ENCODE measurements around the gene IPO4. TPM values are rescaled to one million over a fixed set of nuclear protein-coding genes. Genes with fewer than 3 reads are reported as not detected.
A peak's percentile ranks its signal among the peaks of the same experiment; 100 is the strongest.
"Not testable (repeated sequence)": the region's sequence is repeated elsewhere in the genome, so short reads cannot be mapped to it uniquely, and the experiment has no call there.

Gene IPO4
- total and polyA plus RNA-seq, 4 donors = 9.2 to 28.2 (median 21.1) TPM

DNA sequence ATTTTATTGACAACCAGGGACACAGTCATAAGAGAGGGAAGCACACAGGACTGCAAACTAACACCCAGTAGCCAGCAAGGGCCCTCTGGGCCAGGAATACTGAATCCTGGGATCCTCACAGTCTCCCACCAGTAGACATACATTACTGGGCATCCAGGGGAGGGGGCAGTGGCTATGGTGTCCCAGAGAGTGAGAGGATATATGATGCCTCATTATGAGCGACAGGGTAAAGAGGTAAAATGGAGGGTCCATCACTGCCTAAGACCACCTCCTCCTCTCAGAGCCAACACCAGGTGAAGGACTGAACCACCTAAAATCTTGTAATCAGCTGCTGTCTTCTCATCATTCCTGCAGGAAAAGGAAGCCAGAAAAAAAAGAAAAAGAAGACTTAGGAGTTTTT lies 28.3 kb upstream of the IPO4 start:
- DNase-seq (ENCODE audit: low read depth in 4 of 6, low spot score in 6 of 6); H3K4me3 ChIP-seq (ENCODE audit: low read depth, low read length); H3K9me3 ChIP-seq (ENCODE audit: control insufficient read depth, insufficient read depth, low read length); H3K27ac ChIP-seq (ENCODE audit: low read depth, low read length); H3K27me3 ChIP-seq (ENCODE audit: control insufficient read depth, insufficient read depth, low read length); H3K36me3 ChIP-seq (ENCODE audit: control insufficient read depth, insufficient read depth, low read length): not testable (repeated sequence)
- no CpG with 5 or more reads among the region's 1 CpG for WGBS (ENCODE audit: insufficient coverage)
- peaks cover 30% of the 10 kb centered on the region for H3K4me1 ChIP-seq (ENCODE audit: control insufficient read depth, insufficient read depth, low read length)

GRCh38 chr14:24216345-24216699 lies 27.7 kb upstream of the IPO4 start:
- Histone ChIP-seq H3K4me3 (ENCODE audit: low read depth, low read length) (peak overlapping the region; percentile 96), H3K27me3 (ENCODE audit: control insufficient read depth, insufficient read depth, low read length) (no peaks in the 10 kb centered on the region), H3K9me3 (ENCODE audit: control insufficient read depth, insufficient read depth, low read length) (no peaks in the 10 kb centered on the region), H3K4me1 (ENCODE audit: control insufficient read depth, insufficient read depth, low read length) (peaks cover 32% of the 10 kb centered on the region), H3K27ac (ENCODE audit: low read depth, low read length) (peak overlapping the region; percentile 94), H3K36me3 (ENCODE audit: control insufficient read depth, insufficient read depth, low read length) (peaks cover 5% of the 10 kb centered on the region)
- WGBS (ENCODE audit: insufficient coverage) = 83% methylated on average over 1 of the region's 2 CpGs
- DNase-seq (ENCODE audit: low read depth in 4 of 6, low spot score in 6 of 6) = no peak

DNA sequence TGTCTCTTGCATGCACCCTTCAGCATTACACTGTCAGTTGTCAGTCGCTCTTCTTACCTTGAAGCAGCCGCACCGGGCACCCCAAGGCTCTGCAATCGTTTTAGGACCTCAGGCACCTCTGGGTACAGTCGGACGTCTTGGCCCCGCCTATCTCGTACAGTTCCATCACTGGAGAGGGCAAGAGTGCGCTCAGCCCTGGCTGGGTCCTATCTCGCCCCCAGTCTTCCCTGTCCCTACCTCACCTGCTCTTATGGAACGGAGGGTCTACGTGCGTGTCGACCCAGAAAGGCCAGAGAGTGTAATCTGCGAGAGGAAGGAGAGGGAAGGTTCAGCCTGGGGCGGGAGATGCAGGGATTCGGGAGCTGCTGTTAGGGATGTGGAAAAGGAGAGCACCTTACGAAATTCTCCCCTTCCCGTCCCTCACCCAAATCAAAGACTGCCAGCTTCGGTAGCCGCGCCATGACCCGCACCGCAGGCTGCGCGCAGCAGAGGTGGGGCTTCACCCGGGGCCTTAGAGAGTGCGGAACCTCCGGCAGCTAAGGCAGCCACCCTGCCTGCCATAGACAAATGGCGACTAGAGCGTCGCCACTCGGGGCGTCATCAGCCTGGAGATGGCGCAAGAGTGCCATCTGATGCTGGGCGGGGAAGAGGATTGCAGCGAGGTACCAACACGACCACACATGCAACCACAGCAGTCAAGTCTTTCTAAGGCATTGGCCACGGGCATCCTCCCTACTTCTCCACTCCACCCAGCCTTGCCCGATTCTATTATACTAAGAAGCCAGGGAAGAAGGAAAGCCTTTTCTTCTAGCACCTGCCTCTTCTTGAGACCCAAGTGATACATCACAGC lies 27.1 kb upstream of the IPO4 start, which contains the start of gene MDP1:
TSS of gene MDP1 (minus strand) at position 572 of the 850 bp plus-strand sequence. CDS start at position 461, 111 bp downstream.
- H3K4me1 ChIP-seq (ENCODE audit: control insufficient read depth, insufficient read depth, low read length) = peaks cover 34% of the 10 kb centered on the region

DNA sequence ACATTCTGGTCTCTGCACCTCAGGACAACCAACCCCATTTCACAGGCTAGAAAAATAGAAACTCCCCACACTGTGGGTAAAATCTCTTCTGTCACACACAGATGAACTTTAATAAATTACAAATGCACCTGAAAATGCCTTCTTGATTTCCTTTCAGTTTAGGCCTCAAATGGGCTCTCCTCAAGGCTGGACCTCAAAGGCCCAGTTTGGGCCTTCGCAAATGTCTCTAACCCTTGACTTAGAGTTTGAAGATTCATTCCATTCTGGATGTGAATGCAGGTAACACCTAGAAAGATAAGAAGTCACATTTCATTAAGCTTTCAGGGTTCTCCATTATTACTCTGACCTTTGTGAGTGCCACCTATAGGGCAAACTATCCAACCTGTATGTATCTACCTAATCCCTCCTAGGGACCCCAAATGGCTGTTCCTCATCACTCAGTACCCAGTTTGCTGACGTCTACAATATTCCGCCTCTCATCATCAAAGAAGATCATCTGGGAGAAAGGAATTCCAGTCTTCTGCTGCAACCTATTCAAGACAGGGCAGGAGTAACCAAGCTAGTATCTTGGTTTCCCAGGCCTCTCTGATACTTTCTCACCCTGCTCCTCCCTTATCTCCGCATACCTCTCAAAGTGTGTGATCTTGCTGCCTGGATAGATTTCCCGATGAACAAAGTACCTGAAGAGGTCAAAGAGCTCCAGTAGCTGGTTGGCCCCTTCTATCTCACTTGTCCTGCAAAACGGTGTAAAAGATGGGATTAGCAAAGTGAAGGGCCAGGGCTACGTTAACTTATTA lies 25.4 kb upstream of the IPO4 start:
- Histone ChIP-seq H3K9me3 (ENCODE audit: control insufficient read depth, insufficient read depth, low read length) (no peaks in the 10 kb centered on the region), H3K27ac (ENCODE audit: low read depth, low read length) (peak overlapping the region; percentile 99), H3K27me3 (ENCODE audit: control insufficient read depth, insufficient read depth, low read length) (no peaks in the 10 kb centered on the region), H3K4me3 (ENCODE audit: low read depth, low read length) (peak overlapping the region; percentile 95), H3K4me1 (ENCODE audit: control insufficient read depth, insufficient read depth, low read length) (peaks cover 34% of the 10 kb centered on the region), H3K36me3 (ENCODE audit: control insufficient read depth, insufficient read depth, low read length) (peaks cover 23% of the 10 kb centered on the region)
- no peak for DNase-seq (ENCODE audit: low read depth in 4 of 6, low spot score in 6 of 6)
- 91% methylated on average over 4 of the region's 7 CpGs for WGBS (ENCODE audit: insufficient coverage)

More for the DNA sequence above, 27.1 kb upstream of the IPO4 start, which contains the start of gene MDP1:
- no peaks in the 10 kb centered on the region for H3K27me3 ChIP-seq (ENCODE audit: control insufficient read depth, insufficient read depth, low read length)
- peak within 1 kb of the TSS; percentile 96 for H3K4me3 ChIP-seq (ENCODE audit: low read depth, low read length)
- 0% methylated on average over 32 of the region's 40 CpGs for whole genome bisulfite sequencing (ENCODE audit: insufficient coverage)
- no peaks in the 10 kb centered on the region for H3K9me3 ChIP-seq (ENCODE audit: control insufficient read depth, insufficient read depth, low read length)
- H3K27ac ChIP-seq (ENCODE audit: low read depth, low read length) = peak within 1 kb of the TSS; percentile 94
- peak; percentile 70 to 98 (median 84) for DNase-seq (ENCODE audit: low read depth in 4 of 6, low spot score in 6 of 6)
- peaks cover 11% of the 10 kb centered on the region for H3K36me3 ChIP-seq (ENCODE audit: control insufficient read depth, insufficient read depth, low read length)

DNA sequence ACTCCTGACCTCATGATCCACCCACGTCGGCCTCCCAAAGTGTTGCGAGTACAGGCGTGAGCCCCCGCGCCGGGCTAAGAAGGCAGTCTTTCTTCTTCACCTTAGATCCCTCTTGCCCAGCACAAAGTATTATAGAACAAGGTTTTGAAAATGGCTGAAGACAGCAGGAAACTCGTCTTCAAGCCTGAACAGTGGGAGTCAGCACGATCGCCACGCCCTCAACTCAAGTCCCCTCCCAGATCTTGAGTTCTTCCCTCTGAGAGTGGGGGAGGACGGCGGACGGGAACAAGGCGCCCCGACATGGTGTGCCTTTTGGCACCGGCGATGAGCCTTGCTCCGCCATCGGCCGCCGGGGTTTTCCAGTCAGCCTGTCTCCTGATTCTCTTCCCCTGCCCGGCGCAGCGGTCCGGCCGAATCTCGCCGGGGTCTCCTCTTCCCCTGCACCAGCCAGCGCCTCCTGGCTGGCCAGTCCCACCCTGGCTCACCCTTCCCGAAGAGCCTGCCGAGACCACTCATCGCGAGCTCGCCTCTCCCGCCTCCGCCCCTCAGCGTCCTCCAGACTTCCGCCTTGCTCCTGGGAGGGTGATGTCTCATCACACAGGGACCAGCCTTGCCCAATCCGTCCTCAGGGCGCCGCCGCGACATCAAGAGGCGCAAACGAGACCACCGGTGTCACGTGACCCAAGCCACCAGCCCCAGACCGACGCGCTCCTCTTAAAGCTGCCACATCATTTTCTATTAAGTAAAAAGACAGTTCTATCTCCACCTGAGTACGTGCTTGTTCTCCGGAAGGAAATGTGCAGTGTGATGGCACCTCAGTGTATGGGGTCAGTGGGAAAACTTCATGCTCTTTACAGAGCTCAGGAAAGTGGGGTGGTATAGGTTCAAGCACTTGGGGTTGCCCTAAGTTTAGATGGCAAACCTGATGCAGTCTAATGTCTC lies 24.6 kb upstream of the IPO4 start, which contains the start of gene CHMP4A:
TSS of gene CHMP4A (minus strand) at position 565 of the 942 bp plus-strand sequence. CDS start at position 516, 49 bp downstream.
- Histone ChIP-seq H3K36me3 (ENCODE audit: control insufficient read depth, insufficient read depth, low read length) (peaks cover 30% of the 10 kb centered on the region), H3K27me3 (ENCODE audit: control insufficient read depth, insufficient read depth, low read length) (no peaks in the 10 kb centered on the region), H3K4me3 (ENCODE audit: low read depth, low read length) (peak within 1 kb of the TSS; percentile 95), H3K9me3 (ENCODE audit: control insufficient read depth, insufficient read depth, low read length) (no peaks in the 10 kb centered on the region), H3K4me1 (ENCODE audit: control insufficient read depth, insufficient read depth, low read length) (peaks cover 34% of the 10 kb centered on the region), H3K27ac (ENCODE audit: low read depth, low read length) (peak within 1 kb of the TSS; percentile 99)
- peak; percentile 89 to 99 (median 92) for DNase-seq (ENCODE audit: low read depth in 4 of 6, low spot score in 6 of 6)
- WGBS (ENCODE audit: insufficient coverage) = 0% methylated on average over 40 of the region's 53 CpGs

GRCh38 chr14:24211311-24211710 lies 22.7 kb upstream of the IPO4 start:
- WGBS (ENCODE audit: insufficient coverage) = 93% methylated on average over 6 of the region's 6 CpGs

DNA sequence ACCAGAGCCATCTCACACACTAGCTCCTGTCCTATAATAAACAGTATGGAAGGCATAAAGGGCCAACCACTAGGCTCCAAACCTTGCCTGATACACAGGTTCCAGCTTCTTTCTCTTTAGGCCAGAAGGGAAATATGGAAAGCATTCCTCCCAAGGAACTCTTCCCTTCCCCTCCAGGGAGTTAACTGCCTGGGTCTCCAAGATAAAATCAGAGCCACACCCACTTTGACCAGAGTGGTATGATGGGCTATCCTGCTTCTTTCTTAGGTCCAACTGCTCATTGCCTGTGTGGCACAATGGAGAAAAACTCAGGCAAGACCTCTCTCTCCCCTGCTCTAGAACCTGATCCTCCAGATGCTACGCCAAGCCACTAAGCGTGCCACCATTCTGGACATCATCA lies 19.0 kb upstream of the IPO4 start:
- Histone ChIP-seq H3K27me3 (ENCODE audit: control insufficient read depth, insufficient read depth, low read length) (no peaks in the 10 kb centered on the region), H3K4me1 (ENCODE audit: control insufficient read depth, insufficient read depth, low read length) (peaks cover 8% of the 10 kb centered on the region), H3K4me3 (ENCODE audit: low read depth, low read length) (no peak overlapping the region), H3K9me3 (ENCODE audit: control insufficient read depth, insufficient read depth, low read length) (no peaks in the 10 kb centered on the region), H3K27ac (ENCODE audit: low read depth, low read length) (no peak overlapping the region), H3K36me3 (ENCODE audit: control insufficient read depth, insufficient read depth, low read length) (peaks cover 53% of the 10 kb centered on the region)
- 100% methylated on average over 2 of the region's 2 CpGs for WGBS (ENCODE audit: insufficient coverage)
- DNase-seq (ENCODE audit: low read depth in 4 of 6, low spot score in 6 of 6) = no peak

More at GRCh38 chr14:24211311-24211710, 22.7 kb upstream of the IPO4 start:
- no peak for DNase-seq (ENCODE audit: low read depth in 4 of 6, low spot score in 6 of 6)
- no peak overlapping the region for H3K27ac ChIP-seq (ENCODE audit: low read depth, low read length)
- H3K9me3 ChIP-seq (ENCODE audit: control insufficient read depth, insufficient read depth, low read length) = no peaks in the 10 kb centered on the region
- H3K4me1 ChIP-seq (ENCODE audit: control insufficient read depth, insufficient read depth, low read length) = peaks cover 34% of the 10 kb centered on the region
- H3K4me3 ChIP-seq (ENCODE audit: low read depth, low read length) = no peak overlapping the region
- H3K27me3 ChIP-seq (ENCODE audit: control insufficient read depth, insufficient read depth, low read length) = no peaks in the 10 kb centered on the region
- H3K36me3 ChIP-seq (ENCODE audit: control insufficient read depth, insufficient read depth, low read length) = peaks cover 44% of the 10 kb centered on the region

DNA sequence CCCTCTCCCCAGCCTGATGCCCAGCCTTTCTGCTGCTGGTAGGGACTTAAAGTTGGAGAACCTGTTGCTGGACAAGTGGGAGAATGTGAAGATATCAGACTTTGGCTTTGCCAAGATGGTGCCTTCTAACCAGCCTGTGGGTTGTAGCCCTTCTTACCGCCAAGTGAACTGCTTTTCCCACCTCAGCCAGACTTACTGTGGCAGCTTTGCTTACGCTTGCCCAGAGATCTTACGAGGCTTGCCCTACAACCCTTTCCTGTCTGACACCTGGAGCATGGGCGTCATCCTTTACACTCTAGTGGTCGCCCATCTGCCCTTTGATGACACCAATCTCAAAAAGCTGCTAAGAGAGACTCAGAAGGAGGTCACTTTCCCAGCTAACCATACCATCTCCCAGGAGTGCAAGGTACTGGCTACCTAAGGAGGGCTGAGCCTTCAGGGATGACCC lies 18.5 kb upstream of the IPO4 start:
- no peak for DNase-seq (ENCODE audit: low read depth in 4 of 6, low spot score in 6 of 6)
- Histone ChIP-seq H3K4me3 (ENCODE audit: low read depth, low read length) (no peak overlapping the region), H3K27me3 (ENCODE audit: control insufficient read depth, insufficient read depth, low read length) (no peaks in the 10 kb centered on the region), H3K9me3 (ENCODE audit: control insufficient read depth, insufficient read depth, low read length) (no peaks in the 10 kb centered on the region), H3K4me1 (ENCODE audit: control insufficient read depth, insufficient read depth, low read length) (peaks cover 4% of the 10 kb centered on the region), H3K27ac (ENCODE audit: low read depth, low read length) (no peak overlapping the region), H3K36me3 (ENCODE audit: control insufficient read depth, insufficient read depth, low read length) (peaks cover 53% of the 10 kb centered on the region)
- WGBS (ENCODE audit: insufficient coverage) = 96% methylated on average over 5 of the region's 5 CpGs

All from spinal cord (tissue), 10 donors.